Chondrocyte (in vitro differentiated cells): ENCODE data around the gene NOCT. TPM values are rescaled to one million over a fixed set of nuclear protein-coding genes. Genes with fewer than 3 reads are reported as not detected.

Experiments used
- DNase-seq: peaks from one replicate; pipeline ENCODE4 v3.0.0; 2021; ENCODE audit warnings: mixed read lengths, low spot score
- H3K27ac Mint-ChIP-seq: one replicate; pipeline ENCODE4 v1.8.0; 2021; ENCODE audit warnings: mild to moderate bottlenecking, moderate library complexity, mixed read lengths; ENCODE audit not compliant: unreplicated experiment
- H3K27me3 Mint-ChIP-seq: 2 replicates; pipeline ENCODE4 v1.8.0; 2021; ENCODE audit warnings: low read depth, mixed read lengths
- H3K36me3 Mint-ChIP-seq: 2 replicates; pipeline ENCODE4 v1.8.0; 2021; ENCODE audit warnings: low read depth, mixed read lengths
- H3K4me1 Mint-ChIP-seq: 2 replicates; pipeline ENCODE4 v1.8.0; 2021; ENCODE audit warnings: low read depth, mild to moderate bottlenecking, mixed read lengths
- H3K4me3 Mint-ChIP-seq: one replicate; pipeline ENCODE4 v1.8.0; 2021; ENCODE audit warnings: mild to moderate bottlenecking, moderate library complexity, mixed read lengths; ENCODE audit not compliant: unreplicated experiment
- H3K9me3 Mint-ChIP-seq: 2 replicates; pipeline ENCODE4 v1.8.0; 2021; ENCODE audit warnings: low read depth, mixed read lengths
- CTCF ChIP-seq: fragments of 200-600 bp; sonication (generic); IDR thresholded peaks from 2 replicates; pipeline ENCODE4 v1.5.0; 2021; ENCODE audit warnings: antibody characterized with exemption, mild to moderate bottlenecking, moderate library complexity
- long read RNA-seq: library from polyadenylated mRNA; stranded (forward); transcript quantifications from one replicate; pipeline ENCODE4 v2.0.0, GENCODE V29; 2021
- total RNA-seq: library from RNA; stranded (reverse); gene quantifications from 3 replicates; pipeline ENCODE4 v1.2.1, GENCODE V29; 2021

The NOCT gene, protein sequence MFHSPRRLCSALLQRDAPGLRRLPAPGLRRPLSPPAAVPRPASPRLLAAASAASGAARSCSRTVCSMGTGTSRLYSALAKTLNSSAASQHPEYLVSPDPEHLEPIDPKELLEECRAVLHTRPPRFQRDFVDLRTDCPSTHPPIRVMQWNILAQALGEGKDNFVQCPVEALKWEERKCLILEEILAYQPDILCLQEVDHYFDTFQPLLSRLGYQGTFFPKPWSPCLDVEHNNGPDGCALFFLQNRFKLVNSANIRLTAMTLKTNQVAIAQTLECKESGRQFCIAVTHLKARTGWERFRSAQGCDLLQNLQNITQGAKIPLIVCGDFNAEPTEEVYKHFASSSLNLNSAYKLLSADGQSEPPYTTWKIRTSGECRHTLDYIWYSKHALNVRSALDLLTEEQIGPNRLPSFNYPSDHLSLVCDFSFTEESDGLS
- total RNA-seq = 23.8 to 31.6 TPM (median 31.5 TPM) in 3 replicates
- long read RNA-seq, partial matches to known transcripts = 0 of 1 reads
- long read RNA-seq, other reads (novel, unspliced or antisense) = 1 of 1 reads

GRCh38 chr4:139015269-139015947, at the start of gene NOCT:
TSS of gene NOCT (plus strand) at chr4:139015781. CDS start at chr4:139015982, 201 bp downstream.
- peaks cover 49% of the 10 kb centered on the region for H3K4me1 Mint-ChIP-seq
- peak; percentile 2 for TF ChIP-seq CTCF
- H3K27ac Mint-ChIP-seq = peak within 1 kb of the TSS; percentile 97
- H3K36me3 Mint-ChIP-seq = peaks cover 4% of the 10 kb centered on the region
- peak; percentile 98 for DNase-seq
- H3K9me3 Mint-ChIP-seq = no peaks in the 10 kb centered on the region
- H3K27me3 Mint-ChIP-seq = no peaks in the 10 kb centered on the region
- peak within 1 kb of the TSS; percentile 89 for H3K4me3 Mint-ChIP-seq

GRCh38 chr4:138967313-138967712, 48.3 kb upstream of the NOCT start:
- no peaks in the 10 kb centered on the region for H3K9me3 Mint-ChIP-seq
- no peak overlapping the region for H3K27ac Mint-ChIP-seq
- no peak overlapping the region for H3K4me3 Mint-ChIP-seq
- no peak for TF ChIP-seq CTCF
- H3K4me1 Mint-ChIP-seq = no peaks in the 10 kb centered on the region
- no peaks in the 10 kb centered on the region for H3K36me3 Mint-ChIP-seq
- no peaks in the 10 kb centered on the region for H3K27me3 Mint-ChIP-seq
- no peak for DNase-seq

- Mint-ChIP-seq H3K27ac (no peak overlapping the region), H3K4me3 (no peak overlapping the region)
These were observed 42.4 kb upstream of the NOCT start for GRCh38 chr4:138972956-138973801.

DNA sequence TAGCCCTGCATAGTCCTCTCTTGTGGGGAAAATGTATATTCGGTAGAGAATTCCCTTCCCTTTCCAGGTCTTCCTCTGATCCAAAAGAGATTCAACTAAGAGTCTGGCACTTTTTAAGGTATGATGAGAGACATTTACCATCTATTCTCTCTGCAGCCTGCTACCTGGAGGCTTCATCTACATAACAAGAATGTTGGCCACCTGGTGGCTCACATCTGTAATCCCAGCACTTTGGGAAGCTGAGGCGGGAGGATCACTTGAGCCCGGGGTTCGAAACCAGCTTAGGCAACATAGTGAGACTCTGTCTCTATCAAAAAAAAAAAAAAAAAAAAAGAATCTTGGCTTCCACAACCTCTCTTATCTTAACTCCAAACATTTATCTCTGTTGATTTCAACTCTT, 40.4 kb upstream of the NOCT start:
- Mint-ChIP-seq H3K9me3 (no peaks in the 10 kb centered on the region), H3K27me3 (no peaks in the 10 kb centered on the region), H3K4me1 (peaks cover 5% of the 10 kb centered on the region), H3K4me3 (no peak overlapping the region), H3K36me3 (no peaks in the 10 kb centered on the region), H3K27ac (no peak overlapping the region)
- DNase-seq = no peak
- TF ChIP-seq CTCF = peak; percentile 8

More at GRCh38 chr4:138972956-138973801, 42.4 kb upstream of the NOCT start:
- Mint-ChIP-seq H3K4me1 (peaks cover 5% of the 10 kb centered on the region), H3K27me3 (no peaks in the 10 kb centered on the region), H3K36me3 (no peaks in the 10 kb centered on the region), H3K9me3 (no peaks in the 10 kb centered on the region)
- DNase-seq = no peak
- TF ChIP-seq CTCF = no peak
